ENCODE measurements around the gene ADCY9.

GRCh38 chr16:3968551-3968950 lies 147.7 kb downstream of the ADCY9 start:
- TF ChIP-seq EZH2 (IDR thresholded peaks at IDR 0.05; ENCODE audit: insufficient read depth, low read length) (no peak), CTCF (IDR thresholded peaks at IDR 0.05; ENCODE audit: insufficient read depth, low read depth, low read length) (no peak)

Data from astrocyte (in vitro differentiated cells and primary cell).